ENCODE data around the gene CNOT4.

DNA sequence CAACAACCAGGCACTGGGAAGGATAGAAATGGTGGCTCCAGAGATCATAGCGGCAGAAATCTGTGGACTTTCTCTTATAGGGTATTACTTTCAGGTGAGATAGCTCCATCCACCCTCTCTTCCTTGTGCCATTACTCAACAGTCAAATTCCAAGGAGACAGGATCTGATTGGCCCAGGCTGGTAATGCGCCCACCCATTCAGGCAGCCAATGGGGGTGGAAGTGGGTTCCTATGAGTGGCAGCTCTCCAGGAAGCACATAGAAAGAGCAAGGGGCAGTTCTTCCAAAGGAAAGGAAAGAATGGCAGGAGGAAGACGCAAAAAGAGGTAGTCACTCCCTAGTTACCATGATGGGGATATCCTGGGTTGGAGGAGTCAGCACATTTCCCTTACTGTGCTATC lies 181.8 kb downstream of the CNOT4 start:
- no peak for TF ChIP-seq POLR2A (IDR thresholded peaks at IDR 0.05; ENCODE audit: low read length)
- TF ChIP-seq GATA1 (IDR thresholded peaks at IDR 0.05; ENCODE audit: low read depth, low read length), result no peak

Data from erythroblast (primary cell).